ENCODE measurements around the gene TMEM117.

DNA sequence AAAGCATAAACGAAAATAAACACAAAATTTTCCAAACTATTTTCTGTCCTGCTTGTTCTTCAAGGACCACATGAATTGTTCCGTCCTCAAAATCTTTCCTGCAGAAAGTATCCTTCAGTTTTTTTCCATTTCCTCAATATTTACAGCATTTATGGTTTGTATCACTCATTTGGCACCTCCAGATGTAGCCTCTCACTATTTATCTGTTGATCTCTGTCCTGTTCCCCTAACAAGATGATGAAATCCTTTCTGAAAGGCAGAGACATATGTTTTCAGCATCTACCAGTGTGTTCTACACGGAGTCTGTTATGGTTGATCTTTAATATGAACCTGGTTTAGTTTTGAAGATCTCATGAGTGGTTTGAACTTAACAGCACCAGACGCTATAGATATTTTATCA, 550.1 kb downstream of the TMEM117 start:
- TF ChIP-seq, protein P1, sequence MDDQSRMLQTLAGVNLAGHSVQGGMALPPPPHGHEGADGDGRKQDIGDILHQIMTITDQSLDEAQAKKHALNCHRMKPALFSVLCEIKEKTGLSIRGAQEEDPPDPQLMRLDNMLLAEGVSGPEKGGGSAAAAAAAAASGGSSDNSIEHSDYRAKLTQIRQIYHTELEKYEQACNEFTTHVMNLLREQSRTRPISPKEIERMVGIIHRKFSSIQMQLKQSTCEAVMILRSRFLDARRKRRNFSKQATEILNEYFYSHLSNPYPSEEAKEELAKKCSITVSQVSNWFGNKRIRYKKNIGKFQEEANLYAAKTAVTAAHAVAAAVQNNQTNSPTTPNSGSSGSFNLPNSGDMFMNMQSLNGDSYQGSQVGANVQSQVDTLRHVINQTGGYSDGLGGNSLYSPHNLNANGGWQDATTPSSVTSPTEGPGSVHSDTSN (CRISPR knock-in tag; IDR thresholded peaks at IDR 0.05), result no peak
- TF ChIP-seq SETDB1 (IDR thresholded peaks at IDR 0.05; ENCODE audit: insufficient read length, low read length) (no peak), CTCF (tag by site-specific recombination; IDR thresholded peaks at IDR 0.05) (no peak), ZNF747 (tag by site-specific recombination; IDR thresholded peaks at IDR 0.05) (no peak), ZNF184 (tag by site-specific recombination; IDR thresholded peaks at IDR 0.05) (no peak)
- TF ChIP-seq, protein P2, sequence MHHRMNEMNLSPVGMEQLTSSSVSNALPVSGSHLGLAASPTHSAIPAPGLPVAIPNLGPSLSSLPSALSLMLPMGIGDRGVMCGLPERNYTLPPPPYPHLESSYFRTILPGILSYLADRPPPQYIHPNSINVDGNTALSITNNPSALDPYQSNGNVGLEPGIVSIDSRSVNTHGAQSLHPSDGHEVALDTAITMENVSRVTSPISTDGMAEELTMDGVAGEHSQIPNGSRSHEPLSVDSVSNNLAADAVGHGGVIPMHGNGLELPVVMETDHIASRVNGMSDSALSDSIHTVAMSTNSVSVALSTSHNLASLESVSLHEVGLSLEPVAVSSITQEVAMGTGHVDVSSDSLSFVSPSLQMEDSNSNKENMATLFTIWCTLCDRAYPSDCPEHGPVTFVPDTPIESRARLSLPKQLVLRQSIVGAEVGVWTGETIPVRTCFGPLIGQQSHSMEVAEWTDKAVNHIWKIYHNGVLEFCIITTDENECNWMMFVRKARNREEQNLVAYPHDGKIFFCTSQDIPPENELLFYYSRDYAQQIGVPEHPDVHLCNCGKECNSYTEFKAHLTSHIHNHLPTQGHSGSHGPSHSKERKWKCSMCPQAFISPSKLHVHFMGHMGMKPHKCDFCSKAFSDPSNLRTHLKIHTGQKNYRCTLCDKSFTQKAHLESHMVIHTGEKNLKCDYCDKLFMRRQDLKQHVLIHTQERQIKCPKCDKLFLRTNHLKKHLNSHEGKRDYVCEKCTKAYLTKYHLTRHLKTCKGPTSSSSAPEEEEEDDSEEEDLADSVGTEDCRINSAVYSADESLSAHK (tag by site-specific recombination; IDR thresholded peaks at IDR 0.05), result no peak
